ENCODE data around the gene GRID1. TPM values are rescaled to one million over a fixed set of nuclear protein-coding genes. Genes with fewer than 3 reads are reported as not detected.

The GRID1 gene
- total and polyA plus RNA-seq, 9 of the 15 experiments (the other 6 are each of a cell fraction or from before 2014, with no cell fraction given): 0.01 to 7.2 (median 1.2) TPM

DNA sequence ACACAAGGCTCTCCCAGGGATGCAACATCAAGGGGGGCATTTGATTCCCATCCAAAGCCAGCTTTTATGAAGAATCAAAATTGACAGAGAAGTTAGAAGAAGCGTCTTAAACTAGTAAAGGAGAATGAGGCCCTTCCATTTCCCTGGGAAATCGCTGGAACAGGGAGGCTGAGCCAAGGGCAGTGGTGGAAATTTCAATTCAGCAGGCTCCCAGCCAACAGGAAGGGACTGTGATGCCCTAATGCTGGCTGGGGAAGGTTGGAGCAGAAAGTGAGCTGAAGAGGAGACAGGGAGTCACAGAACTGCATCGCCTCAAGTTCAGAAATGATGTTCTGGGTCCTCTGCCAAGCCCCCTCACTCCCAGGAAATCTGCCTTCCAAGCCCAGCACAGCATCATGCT lies 517.3 kb downstream of the GRID1 start:
- Histone ChIP-seq H3K27me3 (ENCODE audit: control insufficient read depth in 2 of 2, insufficient read depth in 2 of 2, low read length in 2 of 2) (peaks cover 0 to 4% of the 10 kb centered on the region in 2 experiments; a peak in 1 of 5 replicates), H3K79me2 (ENCODE audit: control insufficient read depth, insufficient read depth, low read length) (no peaks in the 10 kb centered on the region), H3K27ac (ENCODE audit: extremely low read depth, low read depth, low read length) (no peak overlapping the region), H3K9me3 (replicated peaks; ENCODE audit: control insufficient read depth, insufficient read depth, low read depth, low read length) (no peaks in the 10 kb centered on the region), H3K4me1 (replicated peaks in 1 of 2; ENCODE audit: control insufficient read depth in 2 of 2, insufficient read depth in 2 of 2, low read length in 2 of 2) (no peaks in the 10 kb centered on the region), H3K36me3 (ENCODE audit: control insufficient read depth, insufficient read depth, low read length) (no peaks in the 10 kb centered on the region), H3K9ac (ENCODE audit: insufficient read depth in 1 of 2, low read depth in 2 of 2, low read length in 2 of 2) (no peak overlapping the region), H4K20me1 (replicated peaks; ENCODE audit: control insufficient read depth, insufficient read depth, low read length) (no peaks in the 10 kb centered on the region; the same call in 1 of the 2 replicates), H3K4me3 (no peak overlapping the region), H2AFZ (ENCODE audit: low read depth, low read length) (no peak overlapping the region), H3K9me1 (ENCODE audit: control insufficient read depth, insufficient read depth, low read length) (no peaks in the 10 kb centered on the region), H3K4me2 (ENCODE audit: insufficient read depth, low read length) (no peak overlapping the region)
- ChIA-PET POLR2A (interaction anchor here (0.6 to 1.3 kb wide), 2 partner anchors 14 to 1306 kb away, joined by 4 read pairs; no protein-coding TSS in a partner anchor), CTCF (ENCODE audit: low intra/inter-chr PET ratio) (no interaction called here)
- no TSS peak for BruUV-seq (replicated peaks)
- intact Hi-C loops (cut with micrococcal nuclease): no loop called here
- TF ChIP-seq, protein P1, sequence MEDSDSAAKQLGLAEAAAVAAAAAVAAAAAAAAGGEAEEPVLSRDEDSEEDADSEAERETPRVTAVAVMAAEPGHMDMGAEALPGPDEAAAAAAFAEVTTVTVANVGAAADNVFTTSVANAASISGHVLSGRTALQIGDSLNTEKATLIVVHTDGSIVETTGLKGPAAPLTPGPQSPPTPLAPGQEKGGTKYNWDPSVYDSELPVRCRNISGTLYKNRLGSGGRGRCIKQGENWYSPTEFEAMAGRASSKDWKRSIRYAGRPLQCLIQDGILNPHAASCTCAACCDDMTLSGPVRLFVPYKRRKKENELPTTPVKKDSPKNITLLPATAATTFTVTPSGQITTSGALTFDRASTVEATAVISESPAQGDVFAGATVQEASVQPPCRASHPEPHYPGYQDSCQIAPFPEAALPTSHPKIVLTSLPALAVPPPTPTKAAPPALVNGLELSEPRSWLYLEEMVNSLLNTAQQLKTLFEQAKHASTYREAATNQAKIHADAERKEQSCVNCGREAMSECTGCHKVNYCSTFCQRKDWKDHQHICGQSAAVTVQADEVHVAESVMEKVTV (CRISPR knock-in tag; IDR thresholded peaks at IDR 0.05): no peak
- FAIRE-seq (no peak), DNase-seq (ENCODE audit: extremely low read depth in 1 of 4, low spot score in 3 of 4) (no peak), ATAC-seq (no peak)
- 0% methylated on average over 3 of the region's 3 CpGs for WGBS (ENCODE audit: insufficient coverage, low coverage, missing lambda C conversion rate)
- in situ Hi-C loops (cut with MboI): no loop called here

DNA sequence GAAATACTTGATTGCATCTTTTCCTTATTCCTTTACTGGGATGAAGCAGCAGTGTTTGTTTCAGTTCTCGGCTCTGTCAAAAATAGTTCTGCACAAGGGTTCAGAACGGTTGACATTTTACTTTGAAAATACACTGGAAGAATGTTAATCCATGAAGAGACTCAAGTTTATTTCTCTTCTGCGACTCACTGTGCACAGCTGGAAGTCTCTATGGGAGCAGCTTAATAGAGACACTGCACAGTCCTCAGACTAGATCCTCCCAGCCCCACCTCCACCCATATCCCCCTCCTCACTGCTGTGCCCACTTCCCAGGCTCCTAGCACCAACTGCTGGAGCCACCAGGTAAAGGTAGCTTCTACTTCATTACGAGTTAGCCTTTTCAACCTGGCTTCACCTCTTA lies 517.8 kb downstream of the GRID1 start:
- Histone ChIP-seq H2AFZ (ENCODE audit: low read depth, low read length) (no peak overlapping the region), H3K9me1 (ENCODE audit: control insufficient read depth, insufficient read depth, low read length) (no peaks in the 10 kb centered on the region), H3K4me2 (ENCODE audit: insufficient read depth, low read length) (no peak overlapping the region), H3K9ac (ENCODE audit: insufficient read depth in 1 of 2, low read depth in 2 of 2, low read length in 2 of 2) (no peak overlapping the region), H3K4me3 (no peak overlapping the region), H4K20me1 (replicated peaks; ENCODE audit: control insufficient read depth, insufficient read depth, low read length) (no peaks in the 10 kb centered on the region; the same call in 1 of the 2 replicates), H3K79me2 (ENCODE audit: control insufficient read depth, insufficient read depth, low read length) (no peaks in the 10 kb centered on the region), H3K4me1 (replicated peaks in 1 of 2; ENCODE audit: control insufficient read depth in 2 of 2, insufficient read depth in 2 of 2, low read length in 2 of 2) (no peaks in the 10 kb centered on the region), H3K27me3 (ENCODE audit: control insufficient read depth in 2 of 2, insufficient read depth in 2 of 2, low read length in 2 of 2) (no peaks in the 10 kb centered on the region; a peak in 1 of 5 replicates), H3K9me3 (replicated peaks; ENCODE audit: control insufficient read depth, insufficient read depth, low read depth, low read length) (no peaks in the 10 kb centered on the region), H3K36me3 (ENCODE audit: control insufficient read depth, insufficient read depth, low read length) (no peaks in the 10 kb centered on the region), H3K27ac (ENCODE audit: extremely low read depth, low read depth, low read length) (no peak overlapping the region)
- BruUV-seq (replicated peaks): no TSS peak
- FAIRE-seq (no peak), DNase-seq (ENCODE audit: extremely low read depth in 1 of 4, low spot score in 3 of 4) (no peak), ATAC-seq (no peak)
- intact Hi-C loops (cut with micrococcal nuclease) (no loop called here), in situ Hi-C loops (cut with MboI) (no loop called here)
- CTCF ChIA-PET (ENCODE audit: low intra/inter-chr PET ratio): no interaction called here
- POLR2A ChIA-PET: no interaction called here
- 0% methylated on average over 4 of the region's 4 CpGs for WGBS (ENCODE audit: insufficient coverage, low coverage, missing lambda C conversion rate)
- TF ChIP-seq ZEB2 (IDR thresholded peaks at IDR 0.05) (no peak), RBM15 (IDR thresholded peaks at IDR 0.05; ENCODE audit: insufficient read depth, low read length) (no peak)
- TF ChIP-seq, protein P2, sequence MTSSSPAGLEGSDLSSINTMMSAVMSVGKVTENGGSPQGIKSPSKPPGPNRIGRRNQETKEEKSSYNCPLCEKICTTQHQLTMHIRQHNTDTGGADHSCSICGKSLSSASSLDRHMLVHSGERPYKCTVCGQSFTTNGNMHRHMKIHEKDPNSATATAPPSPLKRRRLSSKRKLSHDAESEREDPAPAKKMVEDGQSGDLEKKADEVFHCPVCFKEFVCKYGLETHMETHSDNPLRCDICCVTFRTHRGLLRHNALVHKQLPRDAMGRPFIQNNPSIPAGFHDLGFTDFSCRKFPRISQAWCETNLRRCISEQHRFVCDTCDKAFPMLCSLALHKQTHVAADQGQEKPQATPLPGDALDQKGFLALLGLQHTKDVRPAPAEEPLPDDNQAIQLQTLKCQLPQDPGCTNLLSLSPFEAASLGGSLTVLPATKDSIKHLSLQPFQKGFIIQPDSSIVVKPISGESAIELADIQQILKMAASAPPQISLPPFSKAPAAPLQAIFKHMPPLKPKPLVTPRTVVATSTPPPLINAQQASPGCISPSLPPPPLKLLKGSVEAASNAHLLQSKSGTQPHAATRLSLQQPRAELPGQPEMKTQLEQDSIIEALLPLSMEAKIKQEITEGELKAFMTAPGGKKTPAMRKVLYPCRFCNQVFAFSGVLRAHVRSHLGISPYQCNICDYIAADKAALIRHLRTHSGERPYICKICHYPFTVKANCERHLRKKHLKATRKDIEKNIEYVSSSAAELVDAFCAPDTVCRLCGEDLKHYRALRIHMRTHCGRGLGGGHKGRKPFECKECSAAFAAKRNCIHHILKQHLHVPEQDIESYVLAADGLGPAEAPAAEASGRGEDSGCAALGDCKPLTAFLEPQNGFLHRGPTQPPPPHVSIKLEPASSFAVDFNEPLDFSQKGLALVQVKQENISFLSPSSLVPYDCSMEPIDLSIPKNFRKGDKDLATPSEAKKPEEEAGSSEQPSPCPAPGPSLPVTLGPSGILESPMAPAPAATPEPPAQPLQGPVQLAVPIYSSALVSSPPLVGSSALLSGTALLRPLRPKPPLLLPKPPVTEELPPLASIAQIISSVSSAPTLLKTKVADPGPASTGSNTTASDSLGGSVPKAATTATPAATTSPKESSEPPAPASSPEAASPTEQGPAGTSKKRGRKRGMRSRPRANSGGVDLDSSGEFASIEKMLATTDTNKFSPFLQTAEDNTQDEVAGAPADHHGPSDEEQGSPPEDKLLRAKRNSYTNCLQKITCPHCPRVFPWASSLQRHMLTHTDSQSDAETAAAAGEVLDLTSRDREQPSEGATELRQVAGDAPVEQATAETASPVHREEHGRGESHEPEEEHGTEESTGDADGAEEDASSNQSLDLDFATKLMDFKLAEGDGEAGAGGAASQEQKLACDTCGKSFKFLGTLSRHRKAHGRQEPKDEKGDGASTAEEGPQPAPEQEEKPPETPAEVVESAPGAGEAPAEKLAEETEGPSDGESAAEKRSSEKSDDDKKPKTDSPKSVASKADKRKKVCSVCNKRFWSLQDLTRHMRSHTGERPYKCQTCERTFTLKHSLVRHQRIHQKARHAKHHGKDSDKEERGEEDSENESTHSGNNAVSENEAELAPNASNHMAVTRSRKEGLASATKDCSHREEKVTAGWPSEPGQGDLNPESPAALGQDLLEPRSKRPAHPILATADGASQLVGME (CRISPR knock-in tag; IDR thresholded peaks at IDR 0.05): no peak
- TF ChIP-seq, protein P3, sequence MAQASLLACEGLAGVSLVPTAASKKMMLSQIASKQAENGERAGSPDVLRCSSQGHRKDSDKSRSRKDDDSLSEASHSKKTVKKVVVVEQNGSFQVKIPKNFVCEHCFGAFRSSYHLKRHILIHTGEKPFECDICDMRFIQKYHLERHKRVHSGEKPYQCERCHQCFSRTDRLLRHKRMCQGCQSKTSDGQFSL (CRISPR knock-in tag; IDR thresholded peaks at IDR 0.05): no peak
- TF ChIP-seq, protein P3 (tag; IDR thresholded peaks at IDR 0.05): no peak
